ENCODE data around the gene LMO7.
A peak's percentile ranks its signal among the peaks of the same experiment; 100 is the strongest.

LMO7 gene

GRCh38 chr13:75628801-75629200 lies 7.3 kb upstream of the LMO7 start:
- no peak overlapping the region for H3K4me3 ChIP-seq (ENCODE audit: low read depth, low read length)
- TF ChIP-seq, protein P1, sequence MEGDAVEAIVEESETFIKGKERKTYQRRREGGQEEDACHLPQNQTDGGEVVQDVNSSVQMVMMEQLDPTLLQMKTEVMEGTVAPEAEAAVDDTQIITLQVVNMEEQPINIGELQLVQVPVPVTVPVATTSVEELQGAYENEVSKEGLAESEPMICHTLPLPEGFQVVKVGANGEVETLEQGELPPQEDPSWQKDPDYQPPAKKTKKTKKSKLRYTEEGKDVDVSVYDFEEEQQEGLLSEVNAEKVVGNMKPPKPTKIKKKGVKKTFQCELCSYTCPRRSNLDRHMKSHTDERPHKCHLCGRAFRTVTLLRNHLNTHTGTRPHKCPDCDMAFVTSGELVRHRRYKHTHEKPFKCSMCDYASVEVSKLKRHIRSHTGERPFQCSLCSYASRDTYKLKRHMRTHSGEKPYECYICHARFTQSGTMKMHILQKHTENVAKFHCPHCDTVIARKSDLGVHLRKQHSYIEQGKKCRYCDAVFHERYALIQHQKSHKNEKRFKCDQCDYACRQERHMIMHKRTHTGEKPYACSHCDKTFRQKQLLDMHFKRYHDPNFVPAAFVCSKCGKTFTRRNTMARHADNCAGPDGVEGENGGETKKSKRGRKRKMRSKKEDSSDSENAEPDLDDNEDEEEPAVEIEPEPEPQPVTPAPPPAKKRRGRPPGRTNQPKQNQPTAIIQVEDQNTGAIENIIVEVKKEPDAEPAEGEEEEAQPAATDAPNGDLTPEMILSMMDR (IDR thresholded peaks at IDR 0.05; ENCODE audit: insufficient read depth, low read length, missing control alignments), result no peak
- DNase-seq (ENCODE audit: low read depth, low spot score), result no peak
- ChIA-PET POLR2A (no interaction called here), CTCF (no interaction called here)

DNA sequence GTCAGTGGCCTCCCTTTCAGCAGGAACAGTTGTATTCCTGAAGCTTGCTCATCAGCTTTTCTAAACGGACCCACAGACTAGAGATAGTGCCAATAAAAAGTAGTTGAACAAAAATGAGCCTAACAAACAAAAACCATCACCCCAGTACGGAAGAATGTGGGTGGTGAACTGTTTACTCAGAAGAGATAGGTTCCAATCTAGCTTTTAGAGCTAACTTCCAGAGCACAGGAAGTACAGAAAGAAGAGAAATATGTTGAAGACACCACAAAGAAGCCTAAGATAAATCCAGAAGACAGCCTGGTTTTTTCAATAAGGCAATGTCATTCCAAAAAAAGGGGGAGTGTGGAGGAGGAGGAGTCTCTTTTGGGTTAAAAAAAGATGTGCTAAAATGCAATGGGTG lies 2.8 kb upstream of the LMO7 start:
- H3K4me3 ChIP-seq (ENCODE audit: low read depth, low read length), result peak overlapping the region; percentile 1; the same call in 1 of the 2 replicates
- POLR2A ChIA-PET, result interaction anchor here (0.8 to 3.7 kb wide), 6 partner anchors 10 to 141 kb away, joined by 3 to 28 read pairs (median 4); no protein-coding TSS in a partner anchor
- TF ChIP-seq, protein P1 (IDR thresholded peaks at IDR 0.05; ENCODE audit: insufficient read depth, low read length, missing control alignments), result no peak
- CTCF ChIA-PET, result interaction anchor here (1.2 to 3.0 kb wide), 7 partner anchors 11 to 151 kb away, joined by 3 to 8 read pairs (median 5); partner anchors contain the start of genes COMMD6 and TBC1D4
- DNase-seq (ENCODE audit: low read depth, low spot score), result peak; percentile 88

DNA sequence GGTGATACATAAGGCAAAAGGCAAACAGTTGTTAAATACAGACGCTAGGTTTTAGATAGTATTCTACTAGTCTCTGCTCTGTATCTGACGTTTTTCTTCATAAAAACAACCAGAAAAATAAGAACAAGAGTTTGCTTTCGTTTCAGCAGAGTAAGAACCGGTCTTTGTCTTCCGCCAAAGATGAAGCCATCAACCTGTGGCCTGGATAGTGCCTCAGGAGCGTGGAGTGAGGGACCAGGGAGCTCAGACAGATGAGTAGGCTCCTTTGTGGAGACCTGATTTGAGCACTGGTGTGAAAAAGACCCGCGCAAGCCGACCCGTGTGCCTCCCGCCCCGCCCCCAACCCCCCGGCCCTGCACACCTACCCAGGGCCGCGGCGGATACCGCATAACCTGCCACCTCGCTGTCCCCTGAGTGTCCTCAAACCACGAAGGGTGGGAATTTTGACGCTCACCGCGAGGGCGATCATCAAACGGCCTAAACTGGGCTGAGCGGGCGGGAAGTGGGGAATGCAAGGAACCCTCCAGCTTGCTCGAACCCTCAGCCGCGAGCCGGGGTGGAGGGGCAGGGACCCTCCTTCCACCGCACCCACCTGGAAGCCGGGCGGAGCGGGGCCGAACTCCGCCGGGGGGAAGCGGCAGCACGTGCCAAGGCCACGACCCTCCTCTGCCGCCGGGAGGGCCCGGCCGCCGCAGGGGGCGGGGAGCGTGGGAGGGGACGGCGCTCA lies 866 bp upstream of the LMO7 start:
- ChIA-PET POLR2A (interaction anchor here (0.6 to 1.2 kb wide), 3 partner anchors 9 to 85 kb away, joined by 3 to 4 read pairs (median 3); no protein-coding TSS in a partner anchor), CTCF (interaction anchor here (0.6 kb wide), 1 partner anchor 55 kb away, joined by 3 read pairs; no protein-coding TSS in a partner anchor)
- no peak for DNase-seq (ENCODE audit: low read depth, low spot score)
- TF ChIP-seq, protein P1 (IDR thresholded peaks at IDR 0.05; ENCODE audit: insufficient read depth, low read length, missing control alignments), result no peak
- peak overlapping the region; percentile 97 for H3K4me3 ChIP-seq (ENCODE audit: low read depth, low read length)

DNA sequence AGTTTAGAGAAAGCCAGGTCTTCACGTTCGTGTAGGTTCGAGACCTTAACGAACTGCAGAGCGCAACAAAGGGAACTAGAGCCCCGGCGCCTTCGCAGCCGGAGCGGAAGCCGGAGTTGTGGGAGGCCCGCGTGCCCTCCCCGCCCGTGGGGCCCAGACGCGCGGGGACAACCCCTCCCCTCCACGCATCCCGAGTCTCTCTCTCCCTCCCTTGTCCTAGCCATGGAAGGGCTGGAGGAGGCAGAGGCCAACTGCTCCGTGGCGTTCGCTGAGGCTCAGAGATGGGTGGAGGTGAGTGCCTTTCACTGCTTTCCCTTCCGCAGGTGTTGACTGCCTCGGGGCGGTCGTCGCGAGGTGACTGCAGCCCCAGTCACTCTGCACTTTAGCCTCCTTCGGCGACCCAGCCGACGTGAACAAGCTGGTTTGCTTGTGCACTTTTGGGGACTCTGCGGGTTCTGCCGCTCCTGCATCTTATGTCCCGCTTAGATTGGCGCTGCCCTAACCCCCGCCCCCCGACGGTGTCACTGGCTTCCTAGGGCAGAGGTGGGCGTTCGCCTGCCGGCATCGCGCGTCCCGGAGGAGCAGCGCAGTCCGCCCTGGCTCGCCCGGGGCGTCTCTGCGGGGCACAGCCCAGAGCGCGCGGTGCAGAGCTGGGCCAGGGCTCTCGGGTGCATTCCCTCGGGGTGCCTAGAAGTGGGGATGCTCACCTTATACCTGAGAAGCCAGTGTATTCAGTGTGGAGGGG lies 478 bp downstream of the LMO7 start:
- ChIA-PET CTCF (no interaction called here), POLR2A (interaction anchor here (1.0 to 2.5 kb wide), 4 partner anchors 7 to 101 kb away, joined by 3 to 13 read pairs (median 4); no protein-coding TSS in a partner anchor)
- TF ChIP-seq, protein P1 (IDR thresholded peaks at IDR 0.05; ENCODE audit: insufficient read depth, low read length, missing control alignments), result no peak
- no peak for DNase-seq (ENCODE audit: low read depth, low spot score)
- H3K4me3 ChIP-seq (ENCODE audit: low read depth, low read length), result peak overlapping the region; percentile 97

DNA sequence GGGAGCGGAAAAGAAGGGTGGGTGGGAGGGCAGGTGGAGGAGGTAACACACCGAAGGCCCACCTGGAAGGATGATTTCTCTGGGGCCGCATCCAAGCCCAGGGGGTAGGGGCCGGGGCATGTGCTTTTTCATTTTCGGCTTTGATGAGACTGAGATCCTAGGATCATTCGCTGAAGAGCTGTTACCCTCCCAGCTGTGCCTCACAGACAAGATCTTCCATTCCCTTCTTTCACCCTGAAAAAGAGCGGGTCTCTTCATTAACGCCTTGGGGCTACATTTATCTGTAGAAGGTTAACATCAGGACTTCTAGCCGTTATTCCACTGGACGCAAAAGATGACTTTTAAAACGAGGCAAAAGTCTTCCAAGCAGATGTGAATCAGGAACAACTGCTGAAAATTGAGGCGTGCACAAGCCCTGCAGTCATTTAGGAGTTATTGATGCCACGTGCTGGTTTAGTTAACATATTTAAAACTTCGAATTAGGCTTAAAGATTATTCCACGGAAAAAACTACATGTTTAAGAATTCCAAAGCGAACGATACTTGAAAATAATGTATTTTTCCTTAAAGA lies 1.1 kb downstream of the LMO7 start:
- ChIA-PET CTCF (interaction anchor here (1.1 to 1.4 kb wide), 2 partner anchors 50 to 68 kb away, joined by 3 read pairs; no protein-coding TSS in a partner anchor), POLR2A (interaction anchor here (0.6 to 2.5 kb wide), 4 partner anchors 10 to 102 kb away, joined by 3 to 13 read pairs (median 4); no protein-coding TSS in a partner anchor)
- DNase-seq (ENCODE audit: low read depth, low spot score), result no peak
- peak overlapping the region; percentile 97 for H3K4me3 ChIP-seq (ENCODE audit: low read depth, low read length)
- TF ChIP-seq, protein P1 (IDR thresholded peaks at IDR 0.05; ENCODE audit: insufficient read depth, low read length, missing control alignments), result no peak

Data from AG04449 (cell line).